Measurements from ENCODE around the gene ANO6. TPM values are rescaled to one million over a fixed set of nuclear protein-coding genes. Genes with fewer than 3 reads are reported as not detected.

The ANO6 gene
- total RNA-seq, 1 donor from 2014 or later = 69.9 TPM

DNA sequence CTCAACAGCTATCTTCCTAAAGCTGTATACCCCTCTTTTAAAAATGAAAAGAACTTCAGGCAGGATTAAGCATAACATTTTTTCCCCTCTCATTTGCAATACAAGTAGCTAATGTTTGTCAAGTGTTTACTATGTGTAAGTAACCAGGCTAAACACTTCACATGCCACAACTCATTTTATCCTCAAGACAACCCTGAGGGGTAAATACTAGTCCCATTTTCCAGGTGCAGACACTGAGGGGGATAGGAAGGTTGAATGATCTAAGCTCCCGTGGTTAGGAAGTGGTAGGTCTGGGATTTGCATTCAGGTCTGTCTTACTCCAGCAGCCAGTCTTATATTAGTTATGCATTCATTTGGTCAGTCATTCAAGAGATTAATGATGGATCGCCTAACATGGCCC, 70.7 kb downstream of the ANO6 start:
- TF ChIP-seq, protein P1, sequence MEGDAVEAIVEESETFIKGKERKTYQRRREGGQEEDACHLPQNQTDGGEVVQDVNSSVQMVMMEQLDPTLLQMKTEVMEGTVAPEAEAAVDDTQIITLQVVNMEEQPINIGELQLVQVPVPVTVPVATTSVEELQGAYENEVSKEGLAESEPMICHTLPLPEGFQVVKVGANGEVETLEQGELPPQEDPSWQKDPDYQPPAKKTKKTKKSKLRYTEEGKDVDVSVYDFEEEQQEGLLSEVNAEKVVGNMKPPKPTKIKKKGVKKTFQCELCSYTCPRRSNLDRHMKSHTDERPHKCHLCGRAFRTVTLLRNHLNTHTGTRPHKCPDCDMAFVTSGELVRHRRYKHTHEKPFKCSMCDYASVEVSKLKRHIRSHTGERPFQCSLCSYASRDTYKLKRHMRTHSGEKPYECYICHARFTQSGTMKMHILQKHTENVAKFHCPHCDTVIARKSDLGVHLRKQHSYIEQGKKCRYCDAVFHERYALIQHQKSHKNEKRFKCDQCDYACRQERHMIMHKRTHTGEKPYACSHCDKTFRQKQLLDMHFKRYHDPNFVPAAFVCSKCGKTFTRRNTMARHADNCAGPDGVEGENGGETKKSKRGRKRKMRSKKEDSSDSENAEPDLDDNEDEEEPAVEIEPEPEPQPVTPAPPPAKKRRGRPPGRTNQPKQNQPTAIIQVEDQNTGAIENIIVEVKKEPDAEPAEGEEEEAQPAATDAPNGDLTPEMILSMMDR (IDR thresholded peaks at IDR 0.05; ENCODE audit: insufficient read depth, low read length, poor library complexity, severe bottlenecking) = no peak
- no peak for DNase-seq (ENCODE audit: low read depth)
- Histone ChIP-seq H3K36me3 (ENCODE audit: control insufficient read depth, insufficient read depth, low read length) (no peaks in the 10 kb centered on the region), H3K27me3 (ENCODE audit: control insufficient read depth, insufficient read depth, low read length) (no peaks in the 10 kb centered on the region), H3K4me3 (ENCODE audit: low read depth, low read length) (no peak overlapping the region)

DNA sequence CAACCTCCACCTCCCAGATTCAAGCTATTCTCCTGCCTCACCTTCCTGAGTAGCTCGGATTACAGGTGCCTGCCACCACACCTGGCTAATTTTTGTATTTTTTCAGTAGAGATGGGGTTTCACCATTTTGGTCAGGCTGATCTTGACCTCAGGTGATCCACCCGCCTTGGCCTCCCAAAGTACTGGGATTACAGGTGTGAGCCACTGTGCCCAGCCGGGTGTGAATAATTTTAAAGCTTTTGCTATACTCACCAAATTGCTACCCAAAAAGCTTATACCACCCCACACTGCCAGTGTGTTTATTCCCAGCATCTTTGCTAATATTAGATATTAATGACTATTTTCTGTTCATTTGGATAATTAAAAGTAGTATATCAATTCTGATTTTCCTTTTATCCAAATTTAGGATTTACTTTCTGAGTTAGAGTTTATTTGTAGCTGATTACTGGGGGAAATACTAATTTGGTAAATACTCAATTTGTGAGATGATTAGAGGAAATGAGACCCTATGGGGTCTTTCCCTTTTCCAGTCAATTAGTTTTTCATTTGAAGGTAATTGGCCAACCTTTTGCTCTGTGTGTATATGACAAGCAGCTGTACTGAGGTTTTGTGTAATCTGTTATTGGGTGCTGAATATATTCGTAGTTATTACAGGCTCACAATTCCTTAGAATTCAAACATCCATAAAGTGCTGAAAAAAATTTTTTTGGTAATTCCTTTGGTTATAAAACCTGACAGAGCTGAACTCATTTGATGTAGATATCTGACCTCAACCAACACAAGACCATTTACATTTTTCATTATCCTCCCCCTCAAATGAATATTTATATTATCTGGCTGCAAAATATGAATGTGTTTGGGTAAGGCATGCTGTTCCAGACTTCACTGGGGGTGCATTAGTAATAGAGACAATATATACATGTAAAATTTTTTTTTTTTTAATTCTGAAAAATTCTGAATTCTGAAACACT, 73.6 kb downstream of the ANO6 start:
- TF ChIP-seq, protein P1 (IDR thresholded peaks at IDR 0.05; ENCODE audit: insufficient read depth, low read length, poor library complexity, severe bottlenecking) = no peak
- H3K27me3 ChIP-seq (ENCODE audit: control insufficient read depth, insufficient read depth, low read length) = no peaks in the 10 kb centered on the region
- H3K4me3 ChIP-seq (ENCODE audit: low read depth, low read length) = no peak overlapping the region
- no peak for DNase-seq (ENCODE audit: low read depth)
- H3K36me3 ChIP-seq (ENCODE audit: control insufficient read depth, insufficient read depth, low read length) = no peaks in the 10 kb centered on the region

DNA sequence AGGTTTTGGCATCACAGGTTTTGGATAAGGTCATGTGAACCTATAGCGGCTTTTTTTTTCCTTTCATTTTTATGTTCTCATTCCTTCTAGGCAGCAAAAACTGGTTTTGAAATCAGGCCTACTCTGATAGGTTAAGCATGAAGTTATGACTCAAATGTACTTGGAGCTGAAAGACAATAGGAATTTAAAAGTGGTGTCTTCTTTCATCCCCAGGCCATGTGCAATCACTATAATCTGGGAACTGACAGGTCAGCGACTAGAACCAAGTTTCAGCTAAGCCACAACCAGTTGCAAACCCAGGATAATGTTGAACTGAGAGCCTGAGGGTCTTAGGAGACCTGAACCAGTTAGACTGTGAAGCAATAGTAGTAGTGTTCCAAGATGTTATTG, 74.3 kb downstream of the ANO6 start:
- H3K4me3 ChIP-seq (ENCODE audit: low read depth, low read length) = no peak overlapping the region
- peak; percentile 14 for DNase-seq (ENCODE audit: low read depth)
- TF ChIP-seq, protein P1 (IDR thresholded peaks at IDR 0.05; ENCODE audit: insufficient read depth, low read length, poor library complexity, severe bottlenecking) = no peak
- H3K27me3 ChIP-seq (ENCODE audit: control insufficient read depth, insufficient read depth, low read length) = no peaks in the 10 kb centered on the region
- H3K36me3 ChIP-seq (ENCODE audit: control insufficient read depth, insufficient read depth, low read length) = no peaks in the 10 kb centered on the region

DNA sequence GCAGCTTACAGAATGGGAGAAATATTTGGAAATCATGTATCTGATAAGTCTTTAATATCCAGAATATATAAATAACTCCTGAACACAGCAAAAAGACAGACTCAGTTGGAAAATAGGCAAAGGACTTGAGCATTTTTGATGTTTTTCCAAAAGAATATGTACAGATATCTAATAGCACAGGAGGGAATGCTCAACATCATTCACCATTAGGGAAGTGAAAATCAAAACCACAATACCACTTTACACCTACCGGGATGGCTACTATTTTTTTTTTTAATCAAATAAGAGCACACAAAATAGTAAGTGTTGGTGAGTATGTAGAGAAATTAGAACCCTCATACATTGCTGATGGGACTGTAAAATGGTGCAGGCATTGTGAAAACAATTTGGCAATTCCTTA, 75.6 kb downstream of the ANO6 start:
- Histone ChIP-seq H3K27me3 (ENCODE audit: control insufficient read depth, insufficient read depth, low read length) (no peaks in the 10 kb centered on the region), H3K4me3 (ENCODE audit: low read depth, low read length) (no peak overlapping the region), H3K36me3 (ENCODE audit: control insufficient read depth, insufficient read depth, low read length) (no peaks in the 10 kb centered on the region)
- TF ChIP-seq, protein P1 (IDR thresholded peaks at IDR 0.05; ENCODE audit: insufficient read depth, low read length, poor library complexity, severe bottlenecking) = no peak
- DNase-seq (ENCODE audit: low read depth) = no peak

DNA sequence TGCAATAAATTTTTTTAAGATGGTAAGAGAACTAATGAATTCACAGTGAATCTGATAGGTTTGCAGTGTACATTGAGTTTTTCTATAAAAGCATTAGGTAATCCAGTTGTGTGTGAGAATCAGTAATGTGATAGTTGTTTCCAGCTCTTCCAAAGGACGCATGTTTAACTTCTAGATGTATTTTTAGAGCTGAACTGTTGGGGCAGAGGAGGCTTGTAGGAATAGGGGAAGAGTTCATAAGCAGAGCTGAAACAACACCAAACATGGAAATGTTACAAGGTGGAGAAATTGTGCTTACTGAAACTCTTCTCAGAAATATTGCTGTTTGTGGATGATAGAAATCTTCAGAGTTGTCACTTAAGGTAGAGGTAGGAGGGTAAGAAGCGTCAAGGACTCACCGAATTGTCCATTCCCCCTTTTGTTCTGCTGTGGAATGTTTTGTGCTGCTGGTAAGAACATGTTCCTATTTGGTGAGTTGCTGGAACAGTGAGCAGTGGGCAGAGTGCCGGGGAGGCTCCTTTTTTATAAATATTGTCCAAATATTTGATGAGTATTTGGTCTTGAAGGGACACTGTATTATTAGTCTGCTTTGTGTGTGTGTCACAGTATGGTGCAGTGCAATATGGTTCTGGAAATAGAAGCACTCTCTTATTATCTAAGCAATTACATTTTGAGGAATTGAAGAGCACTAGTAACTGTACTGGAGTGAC, 76.7 kb downstream of the ANO6 start:
- Histone ChIP-seq H3K27me3 (ENCODE audit: control insufficient read depth, insufficient read depth, low read length) (no peaks in the 10 kb centered on the region), H3K36me3 (ENCODE audit: control insufficient read depth, insufficient read depth, low read length) (no peaks in the 10 kb centered on the region), H3K4me3 (ENCODE audit: low read depth, low read length) (no peak overlapping the region)
- no peak for DNase-seq (ENCODE audit: low read depth)
- TF ChIP-seq, protein P1 (IDR thresholded peaks at IDR 0.05; ENCODE audit: insufficient read depth, low read length, poor library complexity, severe bottlenecking) = no peak
